Ishikawa (cell line): Measurements from ENCODE around the gene ACACA.

ENCODE experiments used
- CEBPB ChIP-seq: IDR thresholded peaks from 2 replicates; pipeline ENCODE4 v1.6.1; 2012
- CREB1 ChIP-seq: IDR thresholded peaks from 2 replicates; pipeline ENCODE4 v1.6.1; 2012; ENCODE audit warnings: low read depth
- EGR1 ChIP-seq: IDR thresholded peaks from 2 replicates; pipeline ENCODE4 v1.6.1; 2012
- EP300 ChIP-seq: IDR thresholded peaks from 2 replicates; pipeline ENCODE4 v1.6.1; 2012; ENCODE audit warnings: borderline replicate concordance
- FOXM1 ChIP-seq: IDR thresholded peaks from 2 replicates; pipeline ENCODE4 v1.6.1; 2012; ENCODE audit warnings: low read depth, borderline replicate concordance
- NFIC ChIP-seq: IDR thresholded peaks from 2 replicates; pipeline ENCODE4 v1.6.1; 2012
- RAD21 ChIP-seq: IDR thresholded peaks from 2 replicates; pipeline ENCODE4 v1.6.1; 2012; ENCODE audit warnings: low read depth
- TAF1 ChIP-seq: IDR thresholded peaks from 2 replicates; pipeline ENCODE4 v1.6.1; 2012; ENCODE audit warnings: low read depth, mild to moderate bottlenecking
- TCF12 ChIP-seq: IDR thresholded peaks from 2 replicates; pipeline ENCODE4 v1.6.1; 2012; ENCODE audit warnings: low read depth
- USF1 ChIP-seq: IDR thresholded peaks from 2 replicates; pipeline ENCODE4 v1.6.1; 2012
- YY1 ChIP-seq: IDR thresholded peaks from 2 replicates; pipeline ENCODE4 v1.6.1; 2012; ENCODE audit warnings: low read depth
- ZBTB7A ChIP-seq: IDR thresholded peaks from 2 replicates; pipeline ENCODE4 v1.6.1; 2012; ENCODE audit warnings: low read depth
- TF ChIP-seq, protein P1 (sequence below): IDR thresholded peaks from 2 replicates; pipeline ENCODE4 v1.6.1; 2012; ENCODE audit warnings: low read depth, mild to moderate bottlenecking
- TF ChIP-seq, protein P2 (sequence below): IDR thresholded peaks from 2 replicates; pipeline ENCODE4 v1.6.1; 2012

GRCh38 chr17:37305406-37305905, 101.2 kb downstream of the ACACA start:
- no peak for TF ChIP-seq EP300
- no peak for TF ChIP-seq FOXM1
- TF ChIP-seq TAF1: no peak
- TF ChIP-seq, protein P1, sequence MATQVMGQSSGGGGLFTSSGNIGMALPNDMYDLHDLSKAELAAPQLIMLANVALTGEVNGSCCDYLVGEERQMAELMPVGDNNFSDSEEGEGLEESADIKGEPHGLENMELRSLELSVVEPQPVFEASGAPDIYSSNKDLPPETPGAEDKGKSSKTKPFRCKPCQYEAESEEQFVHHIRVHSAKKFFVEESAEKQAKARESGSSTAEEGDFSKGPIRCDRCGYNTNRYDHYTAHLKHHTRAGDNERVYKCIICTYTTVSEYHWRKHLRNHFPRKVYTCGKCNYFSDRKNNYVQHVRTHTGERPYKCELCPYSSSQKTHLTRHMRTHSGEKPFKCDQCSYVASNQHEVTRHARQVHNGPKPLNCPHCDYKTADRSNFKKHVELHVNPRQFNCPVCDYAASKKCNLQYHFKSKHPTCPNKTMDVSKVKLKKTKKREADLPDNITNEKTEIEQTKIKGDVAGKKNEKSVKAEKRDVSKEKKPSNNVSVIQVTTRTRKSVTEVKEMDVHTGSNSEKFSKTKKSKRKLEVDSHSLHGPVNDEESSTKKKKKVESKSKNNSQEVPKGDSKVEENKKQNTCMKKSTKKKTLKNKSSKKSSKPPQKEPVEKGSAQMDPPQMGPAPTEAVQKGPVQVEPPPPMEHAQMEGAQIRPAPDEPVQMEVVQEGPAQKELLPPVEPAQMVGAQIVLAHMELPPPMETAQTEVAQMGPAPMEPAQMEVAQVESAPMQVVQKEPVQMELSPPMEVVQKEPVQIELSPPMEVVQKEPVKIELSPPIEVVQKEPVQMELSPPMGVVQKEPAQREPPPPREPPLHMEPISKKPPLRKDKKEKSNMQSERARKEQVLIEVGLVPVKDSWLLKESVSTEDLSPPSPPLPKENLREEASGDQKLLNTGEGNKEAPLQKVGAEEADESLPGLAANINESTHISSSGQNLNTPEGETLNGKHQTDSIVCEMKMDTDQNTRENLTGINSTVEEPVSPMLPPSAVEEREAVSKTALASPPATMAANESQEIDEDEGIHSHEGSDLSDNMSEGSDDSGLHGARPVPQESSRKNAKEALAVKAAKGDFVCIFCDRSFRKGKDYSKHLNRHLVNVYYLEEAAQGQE: no peak
- TF ChIP-seq USF1: no peak
- TF ChIP-seq, protein P2, sequence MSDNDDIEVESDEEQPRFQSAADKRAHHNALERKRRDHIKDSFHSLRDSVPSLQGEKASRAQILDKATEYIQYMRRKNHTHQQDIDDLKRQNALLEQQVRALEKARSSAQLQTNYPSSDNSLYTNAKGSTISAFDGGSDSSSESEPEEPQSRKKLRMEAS: no peak
- no peak for TF ChIP-seq YY1
- TF ChIP-seq RAD21: no peak
- TF ChIP-seq CREB1: no peak
- TF ChIP-seq EGR1: no peak
- no peak for TF ChIP-seq CEBPB
- TF ChIP-seq TCF12: no peak
- TF ChIP-seq NFIC: no peak
- no peak for TF ChIP-seq ZBTB7A
